ENCODE results near the gene STK11. TPM values are rescaled to one million over a fixed set of nuclear protein-coding genes. Genes with fewer than 3 reads are reported as not detected.

STK11 gene
- total and polyA plus RNA-seq, 2 donors (not counting 3 experiments of a cell fraction or from before 2014, with no cell fraction given), result 39.4 to 75.4 TPM

GRCh38 chr19:1237754-1238368 lies 32.3 kb downstream of the STK11 start, which contains the start of gene CBARP:
TSS of gene CBARP (minus strand) at chr19:1238005. CDS start at chr19:1236100, 1,905 bp downstream.
- FAIRE-seq, result peak; percentile 24
- dilution Hi-C loops (cut with MboI; ENCODE audit: extremely low pct_ligation_motif_present, low sequenced_read_pairs) (no loop called here), intact Hi-C loops (cut with micrococcal nuclease) (no loop called here)
- POLR2A ChIA-PET, result interaction anchor here (1.0 kb wide), 1 partner anchor 31 kb away, joined by 3 read pairs; the partner anchor contains the start of gene CIRBP
- Histone ChIP-seq H4K20me1 (replicated peaks; ENCODE audit: control insufficient read depth, extremely low read depth, insufficient read depth, low read length) (no peaks in the 10 kb centered on the region), H3K27ac (ENCODE audit: insufficient read depth, low read depth, low read length) (no peak within 1 kb of the TSS), H3K9me3 (replicated peaks; ENCODE audit: control insufficient read depth, insufficient read depth, low read length) (no peaks in the 10 kb centered on the region), H3K4me1 (ENCODE audit: control insufficient read depth, extremely low read depth, insufficient read depth, low read length) (peaks cover 13% of the 10 kb centered on the region), H3K4me3 (replicated peaks in 1 of 3; ENCODE audit: insufficient read depth in 1 of 3, low read depth in 1 of 3, low read length in 3 of 3) (peak within 1 kb of the TSS; percentile 66 to 77 (median 77)), H3K79me2 (ENCODE audit: control insufficient read depth, insufficient read depth, low read length) (peaks cover 10% of the 10 kb centered on the region), H3K36me3 (ENCODE audit: control insufficient read depth in 2 of 2, extremely low read depth in 1 of 2, insufficient read depth in 2 of 2, low read length in 2 of 2) (peaks cover 0 to 16% of the 10 kb centered on the region in 2 experiments), H2AFZ (ENCODE audit: low read depth, low read length) (peak within 1 kb of the TSS; percentile 48), H3K9me1 (replicated peaks; ENCODE audit: control insufficient read depth, extremely low read depth, insufficient read depth, low read length) (no peaks in the 10 kb centered on the region), H3K9ac (replicated peaks; ENCODE audit: extremely low read depth, insufficient read depth, low read length) (peak within 1 kb of the TSS; percentile 69), H3K27me3 (ENCODE audit: control insufficient read depth in 2 of 2, insufficient read depth in 2 of 2, low read length in 2 of 2) (no peaks in the 10 kb centered on the region), H3K4me2 (ENCODE audit: insufficient read depth, low read length) (peak within 1 kb of the TSS; percentile 57)
- TF ChIP-seq POLR2A (IDR thresholded peaks at IDR 0.05; ENCODE audit: low read depth, low read length), result peak; percentile 14
- no peak for TF ChIP-seq JUN (IDR thresholded peaks at IDR 0.05; ENCODE audit: borderline replicate concordance, insufficient read depth, insufficient read length, low read depth)
- CTCF ChIA-PET, result interaction anchor here (0.8 to 1.4 kb wide), 4 partner anchors 15 to 125 kb away, joined by 3 to 5 read pairs (median 4); no protein-coding TSS in a partner anchor
- no TSS peak for BruUV-seq (replicated peaks)
- no peak for DNase-seq (ENCODE audit: low read depth, low spot score)

GRCh38 chr19:1238369-1239303 lies 33.1 kb downstream of the STK11 start:
- Histone ChIP-seq H3K4me3 (replicated peaks in 1 of 3; ENCODE audit: insufficient read depth in 1 of 3, low read depth in 1 of 3, low read length in 3 of 3) (peak overlapping the region in 1 of 3 experiments; percentile 77), H2AFZ (ENCODE audit: low read depth, low read length) (no peak overlapping the region), H3K27ac (ENCODE audit: insufficient read depth, low read depth, low read length) (no peak overlapping the region), H3K9me3 (replicated peaks; ENCODE audit: control insufficient read depth, insufficient read depth, low read length) (no peaks in the 10 kb centered on the region), H3K9ac (replicated peaks; ENCODE audit: extremely low read depth, insufficient read depth, low read length) (no peak overlapping the region), H3K4me1 (ENCODE audit: control insufficient read depth, extremely low read depth, insufficient read depth, low read length) (peaks cover 9% of the 10 kb centered on the region), H3K79me2 (ENCODE audit: control insufficient read depth, insufficient read depth, low read length) (peaks cover 11% of the 10 kb centered on the region), H4K20me1 (replicated peaks; ENCODE audit: control insufficient read depth, extremely low read depth, insufficient read depth, low read length) (no peaks in the 10 kb centered on the region), H3K4me2 (ENCODE audit: insufficient read depth, low read length) (peak overlapping the region; percentile 21), H3K36me3 (ENCODE audit: control insufficient read depth in 2 of 2, extremely low read depth in 1 of 2, insufficient read depth in 2 of 2, low read length in 2 of 2) (peaks cover 0 to 16% of the 10 kb centered on the region in 2 experiments), H3K27me3 (ENCODE audit: control insufficient read depth in 2 of 2, insufficient read depth in 2 of 2, low read length in 2 of 2) (no peaks in the 10 kb centered on the region), H3K9me1 (replicated peaks; ENCODE audit: control insufficient read depth, extremely low read depth, insufficient read depth, low read length) (no peaks in the 10 kb centered on the region)
- dilution Hi-C loops (cut with MboI; ENCODE audit: extremely low pct_ligation_motif_present, low sequenced_read_pairs) (no loop called here), intact Hi-C loops (cut with micrococcal nuclease) (no loop called here)
- ChIA-PET CTCF (interaction anchor here (0.8 to 1.4 kb wide), 4 partner anchors 16 to 125 kb away, joined by 3 to 5 read pairs (median 4); no protein-coding TSS in a partner anchor), POLR2A (interaction anchor here (1.0 kb wide), 1 partner anchor 30 kb away, joined by 3 read pairs; the partner anchor contains the start of gene CIRBP)
- no peak for TF ChIP-seq POLR2A (IDR thresholded peaks at IDR 0.05; ENCODE audit: low read depth, low read length)
- TF ChIP-seq POLR2AphosphoS5 (IDR thresholded peaks at IDR 0.05; ENCODE audit: insufficient read depth, low read depth, low read length), result no peak
- TF ChIP-seq FOS (IDR thresholded peaks at IDR 0.05; ENCODE audit: borderline replicate concordance, insufficient read depth, low read length), result no peak
- no peak for TF ChIP-seq JUN (IDR thresholded peaks at IDR 0.05; ENCODE audit: borderline replicate concordance, insufficient read depth, insufficient read length, low read depth)
- TF ChIP-seq EZH2 (IDR thresholded peaks at IDR 0.05; ENCODE audit: borderline replicate concordance, low read depth, low read length, severe bottlenecking), result no peak
- no TSS peak for BruUV-seq (replicated peaks)
- DNase-seq (ENCODE audit: low read depth, low spot score) (no peak), FAIRE-seq (no peak)
